ENCODE results near the gene NLRP11.

NLRP11 gene

GRCh38 chr19:55831846-55832245 lies at the start of gene NLRP11:
Gene NLRP11 (minus strand): TSS chr19:55831999. CDS start chr19:55818174, 13,825 bp downstream.
- peaks cover 5% of the 10 kb centered on the region for H3K9me3 Mint-ChIP-seq
- ATAC-seq (replicated peaks; ENCODE audit: extremely low read depth, poor library complexity, severe bottlenecking) (no peak), DNase-seq (ENCODE audit: low spot score in 2 of 2) (no peak)
- no peak within 1 kb of the TSS for H3K4me3 Mint-ChIP-seq
- H3K4me1 Mint-ChIP-seq = no peaks in the 10 kb centered on the region
- peaks cover 9% of the 10 kb centered on the region for H3K27me3 Mint-ChIP-seq
- no peak within 1 kb of the TSS for H3K27ac Mint-ChIP-seq (ENCODE audit: low read depth)
- H3K36me3 Mint-ChIP-seq (ENCODE audit: insufficient read depth) = no peaks in the 10 kb centered on the region

GRCh38 chr19:55877211-55877610 lies 45.4 kb upstream of the NLRP11 start:
- no peaks in the 10 kb centered on the region for H3K27me3 Mint-ChIP-seq

GRCh38 chr19:55870736-55871135 lies 38.9 kb upstream of the NLRP11 start:
- H3K9me3 Mint-ChIP-seq = peaks cover 13% of the 10 kb centered on the region

More at GRCh38 chr19:55877211-55877610, 45.4 kb upstream of the NLRP11 start:
- no peak overlapping the region for H3K4me3 Mint-ChIP-seq
- DNase-seq (ENCODE audit: low spot score in 2 of 2) (no peak), ATAC-seq (replicated peaks; ENCODE audit: extremely low read depth, poor library complexity, severe bottlenecking) (no peak)
- H3K27ac Mint-ChIP-seq (ENCODE audit: low read depth) = no peak overlapping the region
- H3K9me3 Mint-ChIP-seq = peaks cover 14% of the 10 kb centered on the region
- H3K4me1 Mint-ChIP-seq = no peaks in the 10 kb centered on the region
- no peaks in the 10 kb centered on the region for H3K36me3 Mint-ChIP-seq (ENCODE audit: insufficient read depth)

GRCh38 chr19:55867101-55867500 lies 35.3 kb upstream of the NLRP11 start:
- ATAC-seq (replicated peaks; ENCODE audit: extremely low read depth, poor library complexity, severe bottlenecking) = no peak
- Mint-ChIP-seq H3K27ac (ENCODE audit: low read depth) (no peak overlapping the region), H3K9me3 (peaks cover 5% of the 10 kb centered on the region), H3K4me1 (no peaks in the 10 kb centered on the region), H3K27me3 (peaks cover 26% of the 10 kb centered on the region), H3K4me3 (no peak overlapping the region), H3K36me3 (ENCODE audit: insufficient read depth) (no peaks in the 10 kb centered on the region)
- no peak for DNase-seq (ENCODE audit: low spot score in 2 of 2)

More at GRCh38 chr19:55870736-55871135, 38.9 kb upstream of the NLRP11 start:
- Mint-ChIP-seq H3K27me3 (peaks cover 26% of the 10 kb centered on the region), H3K4me3 (no peak overlapping the region), H3K36me3 (ENCODE audit: insufficient read depth) (no peaks in the 10 kb centered on the region), H3K27ac (ENCODE audit: low read depth) (no peak overlapping the region), H3K4me1 (no peaks in the 10 kb centered on the region)
- ATAC-seq (replicated peaks; ENCODE audit: extremely low read depth, poor library complexity, severe bottlenecking) (no peak), DNase-seq (ENCODE audit: low spot score in 2 of 2) (no peak)

GRCh38 chr19:55866521-55866920 lies 34.7 kb upstream of the NLRP11 start:
- Mint-ChIP-seq H3K9me3 (peaks cover 5% of the 10 kb centered on the region), H3K27ac (ENCODE audit: low read depth) (no peak overlapping the region), H3K36me3 (ENCODE audit: insufficient read depth) (no peaks in the 10 kb centered on the region), H3K4me3 (no peak overlapping the region), H3K27me3 (peaks cover 26% of the 10 kb centered on the region), H3K4me1 (no peaks in the 10 kb centered on the region)
- ATAC-seq (replicated peaks; ENCODE audit: extremely low read depth, poor library complexity, severe bottlenecking) (no peak), DNase-seq (ENCODE audit: low spot score in 2 of 2) (no peak)

- no peak overlapping the region for H3K27ac Mint-ChIP-seq (ENCODE audit: low read depth)
- no peaks in the 10 kb centered on the region for H3K4me1 Mint-ChIP-seq
- DNase-seq (ENCODE audit: low spot score in 2 of 2) (no peak), ATAC-seq (replicated peaks; ENCODE audit: extremely low read depth, poor library complexity, severe bottlenecking) (no peak)
- peaks cover 12% of the 10 kb centered on the region for H3K27me3 Mint-ChIP-seq
- H3K9me3 Mint-ChIP-seq = no peaks in the 10 kb centered on the region
- H3K4me3 Mint-ChIP-seq = no peak overlapping the region
- H3K36me3 Mint-ChIP-seq (ENCODE audit: insufficient read depth) = no peaks in the 10 kb centered on the region
Measured at GRCh38 chr19:55858969-55859368, 27.2 kb upstream of the NLRP11 start.

GRCh38 chr19:55858401-55858800 lies 26.6 kb upstream of the NLRP11 start:
- Mint-ChIP-seq H3K9me3 (no peaks in the 10 kb centered on the region), H3K4me3 (no peak overlapping the region), H3K36me3 (ENCODE audit: insufficient read depth) (no peaks in the 10 kb centered on the region), H3K4me1 (no peaks in the 10 kb centered on the region), H3K27me3 (peaks cover 12% of the 10 kb centered on the region), H3K27ac (ENCODE audit: low read depth) (no peak overlapping the region)
- DNase-seq (ENCODE audit: low spot score in 2 of 2) = no peak
- no peak for ATAC-seq (replicated peaks; ENCODE audit: extremely low read depth, poor library complexity, severe bottlenecking)

- no peak for DNase-seq (ENCODE audit: low spot score in 2 of 2)
- no peaks in the 10 kb centered on the region for H3K9me3 Mint-ChIP-seq
- peaks cover 12% of the 10 kb centered on the region for H3K27me3 Mint-ChIP-seq
- H3K36me3 Mint-ChIP-seq (ENCODE audit: insufficient read depth) = no peaks in the 10 kb centered on the region
- no peak overlapping the region for H3K27ac Mint-ChIP-seq (ENCODE audit: low read depth)
- no peak for ATAC-seq (replicated peaks; ENCODE audit: extremely low read depth, poor library complexity, severe bottlenecking)
- H3K4me3 Mint-ChIP-seq = no peak overlapping the region
- H3K4me1 Mint-ChIP-seq = no peaks in the 10 kb centered on the region
Measured at GRCh38 chr19:55857974-55858373, 26.2 kb upstream of the NLRP11 start.

GRCh38 chr19:55857149-55857548 lies 25.4 kb upstream of the NLRP11 start:
- DNase-seq (ENCODE audit: low spot score in 2 of 2) (no peak), ATAC-seq (replicated peaks; ENCODE audit: extremely low read depth, poor library complexity, severe bottlenecking) (no peak)
- H3K27me3 Mint-ChIP-seq = peaks cover 12% of the 10 kb centered on the region
- no peaks in the 10 kb centered on the region for H3K9me3 Mint-ChIP-seq
- H3K27ac Mint-ChIP-seq (ENCODE audit: low read depth) = no peak overlapping the region
- H3K4me1 Mint-ChIP-seq = no peaks in the 10 kb centered on the region
- no peak overlapping the region for H3K4me3 Mint-ChIP-seq
- no peaks in the 10 kb centered on the region for H3K36me3 Mint-ChIP-seq (ENCODE audit: insufficient read depth)

- Mint-ChIP-seq H3K27me3 (peaks cover 12% of the 10 kb centered on the region), H3K36me3 (ENCODE audit: insufficient read depth) (no peaks in the 10 kb centered on the region), H3K4me3 (no peak overlapping the region), H3K9me3 (peaks cover 4% of the 10 kb centered on the region), H3K27ac (ENCODE audit: low read depth) (no peak overlapping the region), H3K4me1 (no peaks in the 10 kb centered on the region)
- DNase-seq (ENCODE audit: low spot score in 2 of 2) (no peak), ATAC-seq (replicated peaks; ENCODE audit: extremely low read depth, poor library complexity, severe bottlenecking) (no peak)
Measured at GRCh38 chr19:55855160-55855559, 23.4 kb upstream of the NLRP11 start.

- Mint-ChIP-seq H3K4me1 (no peaks in the 10 kb centered on the region), H3K27ac (ENCODE audit: low read depth) (no peak overlapping the region), H3K9me3 (peaks cover 15% of the 10 kb centered on the region), H3K36me3 (ENCODE audit: insufficient read depth) (no peaks in the 10 kb centered on the region), H3K27me3 (no peaks in the 10 kb centered on the region), H3K4me3 (no peak overlapping the region)
- no peak for ATAC-seq (replicated peaks; ENCODE audit: extremely low read depth, poor library complexity, severe bottlenecking)
- DNase-seq (ENCODE audit: low spot score in 2 of 2) = no peak
Measured at GRCh38 chr19:55838906-55839305, 7.1 kb upstream of the NLRP11 start.

- DNase-seq (ENCODE audit: low spot score in 2 of 2) (no peak), ATAC-seq (replicated peaks; ENCODE audit: extremely low read depth, poor library complexity, severe bottlenecking) (no peak)
- no peaks in the 10 kb centered on the region for H3K27me3 Mint-ChIP-seq
- no peaks in the 10 kb centered on the region for H3K36me3 Mint-ChIP-seq (ENCODE audit: insufficient read depth)
- no peak overlapping the region for H3K27ac Mint-ChIP-seq (ENCODE audit: low read depth)
- no peaks in the 10 kb centered on the region for H3K4me1 Mint-ChIP-seq
- no peak overlapping the region for H3K4me3 Mint-ChIP-seq
- H3K9me3 Mint-ChIP-seq = peaks cover 11% of the 10 kb centered on the region
Measured at GRCh38 chr19:55838251-55838650, 6.5 kb upstream of the NLRP11 start.

GRCh38 chr19:55836340-55836739 lies 4.5 kb upstream of the NLRP11 start, which contains the start of gene NLRP4:
Gene NLRP4 (plus strand): TSS chr19:55836540. CDS start chr19:55852081, 15,541 bp downstream.
- no peak for DNase-seq (ENCODE audit: low spot score in 2 of 2)
- Mint-ChIP-seq H3K27ac (ENCODE audit: low read depth) (no peak within 1 kb of the TSS), H3K4me1 (no peaks in the 10 kb centered on the region), H3K36me3 (ENCODE audit: insufficient read depth) (no peaks in the 10 kb centered on the region), H3K27me3 (no peaks in the 10 kb centered on the region), H3K9me3 (peaks cover 5% of the 10 kb centered on the region), H3K4me3 (no peak within 1 kb of the TSS)
- no peak for ATAC-seq (replicated peaks; ENCODE audit: extremely low read depth, poor library complexity, severe bottlenecking)

GRCh38 chr19:55832676-55833075 lies 877 bp upstream of the NLRP11 start:
- no peaks in the 10 kb centered on the region for H3K4me1 Mint-ChIP-seq
- H3K36me3 Mint-ChIP-seq (ENCODE audit: insufficient read depth) = no peaks in the 10 kb centered on the region
- no peak overlapping the region for H3K4me3 Mint-ChIP-seq
- no peak overlapping the region for H3K27ac Mint-ChIP-seq (ENCODE audit: low read depth)
- peaks cover 5% of the 10 kb centered on the region for H3K9me3 Mint-ChIP-seq
- ATAC-seq (replicated peaks; ENCODE audit: extremely low read depth, poor library complexity, severe bottlenecking) (no peak), DNase-seq (ENCODE audit: low spot score in 2 of 2) (no peak)
- peaks cover 9% of the 10 kb centered on the region for H3K27me3 Mint-ChIP-seq

Data from central memory CD8-positive, alpha-beta T cell (primary cell).